ENCODE data around the gene NCR2.

Gene NCR2

GRCh38 chr6:41315203-41315602 is 20.2 kb upstream of the NCR2 start:
- in situ Hi-C loops (cut with HindIII; ENCODE audit: low pct_ligation_motif_present, low sequenced_read_pairs), result no loop called here

GRCh38 chr6:41315943-41316620 is 19.3 kb upstream of the NCR2 start:
- no peak for DNase-seq
- Histone ChIP-seq H3K36me3 (replicated peaks) (no peaks in the 10 kb centered on the region), H3K27ac (no peak overlapping the region), H3K4me3 (ENCODE audit: low read depth, low read length) (no peak overlapping the region), H3K27me3 (replicated peaks) (peaks cover 35% of the 10 kb centered on the region)
- in situ Hi-C loops (cut with HindIII; ENCODE audit: low pct_ligation_motif_present, low sequenced_read_pairs), result no loop called here
- no peak for TF ChIP-seq CTCF (IDR thresholded peaks at IDR 0.05; ENCODE audit: low read depth, low read length, missing control alignments)

More at GRCh38 chr6:41315203-41315602, 20.2 kb upstream of the NCR2 start:
- Histone ChIP-seq H3K4me3 (ENCODE audit: low read depth, low read length) (no peak overlapping the region), H3K27me3 (replicated peaks) (peaks cover 35% of the 10 kb centered on the region), H3K36me3 (replicated peaks) (no peaks in the 10 kb centered on the region), H3K27ac (no peak overlapping the region)
- no peak for DNase-seq
- no peak for TF ChIP-seq CTCF (IDR thresholded peaks at IDR 0.05; ENCODE audit: low read depth, low read length, missing control alignments)

- DNase-seq, result no peak
- Histone ChIP-seq H3K27ac (no peak overlapping the region), H3K27me3 (replicated peaks) (peaks cover 32% of the 10 kb centered on the region), H3K36me3 (replicated peaks) (no peaks in the 10 kb centered on the region), H3K4me3 (ENCODE audit: low read depth, low read length) (no peak overlapping the region)
- in situ Hi-C loops (cut with HindIII; ENCODE audit: low pct_ligation_motif_present, low sequenced_read_pairs), result no loop called here
- TF ChIP-seq CTCF (IDR thresholded peaks at IDR 0.05; ENCODE audit: low read depth, low read length, missing control alignments), result no peak
Measured at GRCh38 chr6:41318261-41318653, 17.2 kb upstream of the NCR2 start.

- H3K4me3 ChIP-seq (ENCODE audit: low read depth, low read length), result peak overlapping the region; percentile 42
- H3K27ac ChIP-seq, result no peak overlapping the region
- H3K36me3 ChIP-seq (replicated peaks), result no peaks in the 10 kb centered on the region
- peak; percentile 73 for DNase-seq
- peaks cover 26% of the 10 kb centered on the region for H3K27me3 ChIP-seq (replicated peaks)
- in situ Hi-C loops (cut with HindIII; ENCODE audit: low pct_ligation_motif_present, low sequenced_read_pairs), result no loop called here
- peak; percentile 100 for TF ChIP-seq CTCF (IDR thresholded peaks at IDR 0.05; ENCODE audit: low read depth, low read length, missing control alignments)
Measured at GRCh38 chr6:41318654-41319565, 16.5 kb upstream of the NCR2 start.

GRCh38 chr6:41321183-41321582 is 14.2 kb upstream of the NCR2 start:
- H3K27me3 ChIP-seq (replicated peaks), result peaks cover 30% of the 10 kb centered on the region
- in situ Hi-C loops (cut with HindIII; ENCODE audit: low pct_ligation_motif_present, low sequenced_read_pairs), result no loop called here
- no peak for TF ChIP-seq CTCF (IDR thresholded peaks at IDR 0.05; ENCODE audit: low read depth, low read length, missing control alignments)
- no peak overlapping the region for H3K4me3 ChIP-seq (ENCODE audit: low read depth, low read length)
- no peaks in the 10 kb centered on the region for H3K36me3 ChIP-seq (replicated peaks)
- H3K27ac ChIP-seq, result peak overlapping the region; percentile 38
- no peak for DNase-seq

Measured in brain microvascular endothelial cell (primary cell).